Measurements from ENCODE around the gene TMEM243. TPM values are rescaled to one million over a fixed set of nuclear protein-coding genes. Genes with fewer than 3 reads are reported as not detected.
"Not testable (repeated sequence)": the region's sequence is repeated elsewhere in the genome, so short reads cannot be mapped to it uniquely, and the experiment has no call there.

The TMEM243 gene
- total RNA-seq, 4 donors from 2014 or later, result 14.1 to 120 (median 44.4) TPM

GRCh38 chr7:87204933-87205332 is 14.6 kb downstream of the TMEM243 start:
- DNase-seq, result no peak

GRCh38 chr7:87203929-87204328 is 15.6 kb downstream of the TMEM243 start:
- H3K4me1 ChIP-seq; H3K27me3 ChIP-seq; DNase-seq; H3K36me3 ChIP-seq; intact Hi-C loops (cut with DNase I; ENCODE audit: low total_unique reads); H3K4me3 ChIP-seq; H3K27ac ChIP-seq: not testable (repeated sequence)
- H3K9me3 ChIP-seq, result peaks cover 0 to 10% of the 10 kb centered on the region in 2 donors

More at GRCh38 chr7:87204933-87205332, 14.6 kb downstream of the TMEM243 start:
- Histone ChIP-seq H3K4me1 (no peaks in the 10 kb centered on the region), H3K4me3 (no peak overlapping the region), H3K9me3 (peaks cover 0 to 10% of the 10 kb centered on the region in 2 donors), H3K27ac (no peak overlapping the region), H3K27me3 (no peaks in the 10 kb centered on the region), H3K36me3 (no peaks in the 10 kb centered on the region)
- intact Hi-C loops (cut with DNase I; ENCODE audit: low total_unique reads), result no loop called here
- TF ChIP-seq CTCF (IDR thresholded peaks at IDR 0.05) (no peak), POLR2A (IDR thresholded peaks at IDR 0.05) (no peak)

GRCh38 chr7:87202705-87203104 is 16.8 kb downstream of the TMEM243 start:
- intact Hi-C loops (cut with DNase I; ENCODE audit: low total_unique reads), result no loop called here
- no peaks in the 10 kb centered on the region for H3K27me3 ChIP-seq

GRCh38 chr7:87202208-87202607 is 17.3 kb downstream of the TMEM243 start:
- DNase-seq, result no peak
- intact Hi-C loops (cut with DNase I; ENCODE audit: low total_unique reads), result no loop called here
- H3K4me3 ChIP-seq, result no peak overlapping the region
- H3K27me3 ChIP-seq, result no peaks in the 10 kb centered on the region
- no peaks in the 10 kb centered on the region for H3K36me3 ChIP-seq
- TF ChIP-seq CTCF (IDR thresholded peaks at IDR 0.05), result no peak
- no peak for TF ChIP-seq POLR2A (IDR thresholded peaks at IDR 0.05)
- H3K27ac ChIP-seq, result no peak overlapping the region
- H3K4me1 ChIP-seq, result no peaks in the 10 kb centered on the region
- peaks cover 0 to 10% of the 10 kb centered on the region in 2 donors for H3K9me3 ChIP-seq

More at GRCh38 chr7:87202705-87203104, 16.8 kb downstream of the TMEM243 start:
- no peak for DNase-seq
- H3K36me3 ChIP-seq, result no peaks in the 10 kb centered on the region
- TF ChIP-seq CTCF (IDR thresholded peaks at IDR 0.05) (no peak), POLR2A (IDR thresholded peaks at IDR 0.05) (no peak)
- H3K9me3 ChIP-seq, result peaks cover 0 to 10% of the 10 kb centered on the region in 2 donors
- no peak overlapping the region for H3K4me3 ChIP-seq
- no peak overlapping the region for H3K27ac ChIP-seq
- H3K4me1 ChIP-seq, result no peaks in the 10 kb centered on the region

GRCh38 chr7:87199700-87200450 is 19.7 kb downstream of the TMEM243 start:
- H3K27ac ChIP-seq, result peak overlapping the region in 1 of 2 donors; percentile 28
- no peaks in the 10 kb centered on the region for H3K4me1 ChIP-seq
- H3K4me3 ChIP-seq, result no peak overlapping the region
- no peaks in the 10 kb centered on the region for H3K9me3 ChIP-seq
- DNase-seq, result no peak
- TF ChIP-seq CTCF (IDR thresholded peaks at IDR 0.05) (no peak), POLR2A (IDR thresholded peaks at IDR 0.05) (no peak)
- intact Hi-C loops (cut with DNase I; ENCODE audit: low total_unique reads), result no loop called here
- no peaks in the 10 kb centered on the region for H3K36me3 ChIP-seq
- H3K27me3 ChIP-seq, result no peaks in the 10 kb centered on the region

Measured in uterus (tissue), 4 donors.